ENCODE measurements around the gene MYZAP. TPM values are rescaled to one million over a fixed set of nuclear protein-coding genes. Genes with fewer than 3 reads are reported as not detected.

The MYZAP gene
- total RNA-seq, 1 donor from 2014 or later, result not detected

DNA sequence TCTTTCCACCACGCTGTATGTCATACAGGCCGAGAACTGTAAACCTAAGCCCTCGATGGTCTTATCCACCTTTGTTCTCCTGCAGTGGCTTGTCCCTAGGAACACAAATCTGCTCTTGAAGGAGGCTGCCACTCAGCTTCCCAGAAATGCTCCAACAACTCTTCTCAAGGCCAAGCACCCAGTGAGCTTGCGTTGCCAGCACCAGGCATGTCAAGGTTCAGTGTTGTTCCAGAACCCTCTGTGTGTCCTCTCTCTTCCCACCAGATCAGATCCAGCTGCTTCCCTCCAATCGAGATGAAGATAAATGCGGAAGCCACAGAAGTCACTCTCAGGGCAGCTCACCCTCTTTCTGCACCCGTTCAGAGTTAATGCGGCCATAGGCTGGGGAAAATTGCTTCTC lies 11.3 kb upstream of the MYZAP start:
- DNase-seq, result no peak
- Mint-ChIP-seq H3K4me3 (ENCODE audit: unreplicated experiment) (no peak overlapping the region), H3K27me3 (ENCODE audit: unreplicated experiment) (peaks cover 4% of the 10 kb centered on the region), H3K27ac (ENCODE audit: unreplicated experiment) (no peak overlapping the region), H3K4me1 (ENCODE audit: low read depth, unreplicated experiment) (no peaks in the 10 kb centered on the region), H3K36me3 (ENCODE audit: unreplicated experiment) (peaks cover 11% of the 10 kb centered on the region), H3K9me3 (ENCODE audit: unreplicated experiment) (peaks cover 2% of the 10 kb centered on the region)
- TF ChIP-seq, protein P1, sequence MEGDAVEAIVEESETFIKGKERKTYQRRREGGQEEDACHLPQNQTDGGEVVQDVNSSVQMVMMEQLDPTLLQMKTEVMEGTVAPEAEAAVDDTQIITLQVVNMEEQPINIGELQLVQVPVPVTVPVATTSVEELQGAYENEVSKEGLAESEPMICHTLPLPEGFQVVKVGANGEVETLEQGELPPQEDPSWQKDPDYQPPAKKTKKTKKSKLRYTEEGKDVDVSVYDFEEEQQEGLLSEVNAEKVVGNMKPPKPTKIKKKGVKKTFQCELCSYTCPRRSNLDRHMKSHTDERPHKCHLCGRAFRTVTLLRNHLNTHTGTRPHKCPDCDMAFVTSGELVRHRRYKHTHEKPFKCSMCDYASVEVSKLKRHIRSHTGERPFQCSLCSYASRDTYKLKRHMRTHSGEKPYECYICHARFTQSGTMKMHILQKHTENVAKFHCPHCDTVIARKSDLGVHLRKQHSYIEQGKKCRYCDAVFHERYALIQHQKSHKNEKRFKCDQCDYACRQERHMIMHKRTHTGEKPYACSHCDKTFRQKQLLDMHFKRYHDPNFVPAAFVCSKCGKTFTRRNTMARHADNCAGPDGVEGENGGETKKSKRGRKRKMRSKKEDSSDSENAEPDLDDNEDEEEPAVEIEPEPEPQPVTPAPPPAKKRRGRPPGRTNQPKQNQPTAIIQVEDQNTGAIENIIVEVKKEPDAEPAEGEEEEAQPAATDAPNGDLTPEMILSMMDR (IDR thresholded peaks at IDR 0.05; ENCODE audit: partially characterized antibody, unreplicated experiment), result no peak

DNA sequence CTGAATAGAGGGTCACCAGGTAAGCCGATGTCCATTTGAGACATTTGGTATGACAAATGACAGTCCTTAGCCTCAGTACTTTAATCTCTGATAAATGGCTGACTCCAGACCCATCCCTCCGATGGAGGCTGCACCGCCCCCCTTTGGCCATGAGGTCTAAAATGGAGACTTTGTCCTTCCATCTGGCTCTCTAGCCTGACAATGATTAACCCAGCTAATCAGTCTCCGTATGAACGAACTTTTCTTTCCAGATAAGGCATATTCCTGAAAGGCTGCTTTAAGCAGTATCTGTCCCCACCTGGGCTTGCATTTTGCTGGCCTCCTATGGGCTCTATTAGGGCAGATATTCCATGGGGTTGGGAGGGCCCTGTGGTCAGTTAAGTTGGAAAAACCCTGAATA lies 10.8 kb upstream of the MYZAP start:
- no peak for DNase-seq
- H3K36me3 Mint-ChIP-seq (ENCODE audit: unreplicated experiment), result peaks cover 11% of the 10 kb centered on the region
- H3K9me3 Mint-ChIP-seq (ENCODE audit: unreplicated experiment), result peaks cover 2% of the 10 kb centered on the region
- H3K27ac Mint-ChIP-seq (ENCODE audit: unreplicated experiment), result no peak overlapping the region
- no peaks in the 10 kb centered on the region for H3K4me1 Mint-ChIP-seq (ENCODE audit: low read depth, unreplicated experiment)
- TF ChIP-seq, protein P1 (IDR thresholded peaks at IDR 0.05; ENCODE audit: partially characterized antibody, unreplicated experiment), result no peak
- H3K4me3 Mint-ChIP-seq (ENCODE audit: unreplicated experiment), result no peak overlapping the region
- peaks cover 2% of the 10 kb centered on the region for H3K27me3 Mint-ChIP-seq (ENCODE audit: unreplicated experiment)

DNA sequence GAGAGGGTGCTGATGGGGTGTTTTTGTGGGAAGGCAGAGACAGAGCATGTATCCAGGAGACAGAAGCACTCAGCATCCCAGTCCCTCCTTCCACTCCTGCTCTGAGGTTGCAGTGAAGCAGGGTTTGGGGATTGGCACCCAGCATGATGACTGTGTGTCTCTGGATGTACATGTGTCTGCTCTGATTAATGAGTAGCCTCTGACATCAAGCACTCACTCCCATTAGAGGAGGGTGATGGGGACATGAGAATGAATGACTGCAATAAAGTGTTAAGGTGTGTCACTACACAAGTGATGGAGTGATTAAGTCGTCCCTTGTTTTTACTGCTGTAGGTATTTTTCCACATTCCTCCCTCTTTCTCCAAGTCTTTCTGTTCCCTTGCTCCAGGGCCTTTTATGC lies 9.6 kb upstream of the MYZAP start:
- TF ChIP-seq, protein P1 (IDR thresholded peaks at IDR 0.05; ENCODE audit: partially characterized antibody, unreplicated experiment), result no peak

DNA sequence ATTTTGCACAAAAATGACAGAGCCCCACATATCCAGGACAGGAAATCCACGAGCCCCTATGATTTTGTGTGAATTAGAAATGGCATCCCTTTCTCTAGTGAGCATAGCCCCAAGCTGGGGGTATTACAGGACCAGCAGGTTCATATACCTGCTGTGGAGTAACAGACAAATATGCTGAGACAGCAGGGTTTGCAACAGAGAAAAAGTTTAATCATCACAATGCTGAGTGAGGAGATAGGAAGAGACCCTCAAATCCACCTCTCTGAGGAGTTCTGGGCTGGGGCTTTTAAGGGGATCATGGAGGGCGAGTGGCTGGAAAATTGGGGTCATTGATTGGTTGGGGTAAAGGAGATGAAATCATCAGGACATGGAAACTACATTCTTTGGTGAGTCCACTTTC lies 8.4 kb upstream of the MYZAP start:
- TF ChIP-seq, protein P1 (IDR thresholded peaks at IDR 0.05; ENCODE audit: partially characterized antibody, unreplicated experiment), result no peak
- Mint-ChIP-seq H3K9me3 (ENCODE audit: unreplicated experiment) (peaks cover 3% of the 10 kb centered on the region), H3K4me3 (ENCODE audit: unreplicated experiment) (no peak overlapping the region), H3K4me1 (ENCODE audit: low read depth, unreplicated experiment) (no peaks in the 10 kb centered on the region), H3K27ac (ENCODE audit: unreplicated experiment) (no peak overlapping the region), H3K36me3 (ENCODE audit: unreplicated experiment) (peaks cover 11% of the 10 kb centered on the region), H3K27me3 (ENCODE audit: unreplicated experiment) (no peaks in the 10 kb centered on the region)
- DNase-seq, result no peak

More for the DNA sequence above, 9.6 kb upstream of the MYZAP start:
- H3K27ac Mint-ChIP-seq (ENCODE audit: unreplicated experiment), result no peak overlapping the region
- no peak overlapping the region for H3K4me3 Mint-ChIP-seq (ENCODE audit: unreplicated experiment)
- peaks cover 11% of the 10 kb centered on the region for H3K36me3 Mint-ChIP-seq (ENCODE audit: unreplicated experiment)
- DNase-seq, result no peak
- H3K4me1 Mint-ChIP-seq (ENCODE audit: low read depth, unreplicated experiment), result no peaks in the 10 kb centered on the region
- H3K27me3 Mint-ChIP-seq (ENCODE audit: unreplicated experiment), result no peaks in the 10 kb centered on the region
- peaks cover 2% of the 10 kb centered on the region for H3K9me3 Mint-ChIP-seq (ENCODE audit: unreplicated experiment)

DNA sequence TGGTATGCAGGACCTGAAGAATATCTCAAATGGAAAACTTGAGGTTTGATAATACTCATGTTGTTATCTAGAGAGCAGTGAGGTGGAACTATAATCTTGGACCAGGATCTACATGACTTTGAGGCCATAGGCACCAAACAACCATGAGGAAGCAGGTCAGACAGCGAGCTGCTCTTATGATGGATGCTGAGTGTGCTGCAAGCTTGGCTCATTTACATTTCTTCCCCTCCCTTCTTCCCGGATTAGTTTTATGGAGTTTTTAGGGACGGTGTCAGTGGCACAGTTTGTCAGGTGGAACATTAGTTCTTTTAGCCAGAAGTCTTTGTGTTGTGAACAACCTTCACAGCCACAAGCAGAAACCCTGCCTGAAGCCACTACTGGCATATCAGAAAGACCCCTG lies 8.0 kb upstream of the MYZAP start:
- no peak overlapping the region for H3K27ac Mint-ChIP-seq (ENCODE audit: unreplicated experiment)
- H3K27me3 Mint-ChIP-seq (ENCODE audit: unreplicated experiment), result peaks cover 2% of the 10 kb centered on the region
- peaks cover 3% of the 10 kb centered on the region for H3K9me3 Mint-ChIP-seq (ENCODE audit: unreplicated experiment)
- no peak for DNase-seq
- peaks cover 11% of the 10 kb centered on the region for H3K36me3 Mint-ChIP-seq (ENCODE audit: unreplicated experiment)
- TF ChIP-seq, protein P1 (IDR thresholded peaks at IDR 0.05; ENCODE audit: partially characterized antibody, unreplicated experiment), result no peak
- no peaks in the 10 kb centered on the region for H3K4me1 Mint-ChIP-seq (ENCODE audit: low read depth, unreplicated experiment)
- H3K4me3 Mint-ChIP-seq (ENCODE audit: unreplicated experiment), result no peak overlapping the region
